Middle frontal gyrus (tissue), 1 donor: ENCODE results near the gene NFATC2.

Experiments
- DNase-seq: peaks from one replicate; pipeline ENCODE4 v3.0.0-alpha.2; 2015; ENCODE audit warnings: low spot score; ENCODE audit errors: extremely low spot score

Gene NFATC2

DNA sequence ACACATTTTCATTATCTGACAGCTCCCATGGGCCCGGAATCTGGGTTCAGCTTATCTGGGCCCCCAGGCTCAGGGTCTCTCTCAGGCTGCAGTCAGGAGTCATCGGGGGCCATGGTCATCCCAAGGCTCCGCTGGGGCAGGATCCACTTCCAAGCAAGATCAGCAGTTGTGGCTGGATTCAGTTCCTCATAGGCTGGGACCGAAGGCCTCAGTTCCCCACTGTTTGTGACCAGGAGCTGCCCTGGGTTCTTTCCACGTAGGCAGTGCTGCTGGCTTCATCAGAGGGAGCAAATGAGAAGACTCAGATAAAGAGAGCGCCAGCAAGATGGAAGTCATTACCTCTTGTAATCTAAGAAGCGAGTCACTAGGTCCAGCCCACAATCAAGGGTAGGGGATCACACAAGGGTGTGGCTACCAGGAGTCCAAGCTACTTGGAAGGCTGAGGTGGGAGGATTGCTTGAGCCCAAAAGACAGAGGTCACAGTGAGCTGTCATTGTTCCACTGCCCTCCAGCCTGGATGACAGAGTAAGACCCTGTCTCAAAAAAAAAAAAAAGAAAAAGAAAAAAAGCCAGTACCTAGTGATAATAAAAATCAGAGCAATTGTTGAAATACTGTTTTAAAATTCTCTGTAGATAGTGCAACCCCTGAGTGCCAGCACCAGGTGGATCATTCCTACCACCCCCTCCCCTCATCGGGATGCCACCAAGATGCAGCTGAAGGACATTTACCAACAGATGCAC lies 162.7 kb downstream of the NFATC2 start:
- no peak for DNase-seq

GRCh38 chr20:51378171-51378928 lies 164.2 kb downstream of the NFATC2 start:
- no peak for DNase-seq

DNA sequence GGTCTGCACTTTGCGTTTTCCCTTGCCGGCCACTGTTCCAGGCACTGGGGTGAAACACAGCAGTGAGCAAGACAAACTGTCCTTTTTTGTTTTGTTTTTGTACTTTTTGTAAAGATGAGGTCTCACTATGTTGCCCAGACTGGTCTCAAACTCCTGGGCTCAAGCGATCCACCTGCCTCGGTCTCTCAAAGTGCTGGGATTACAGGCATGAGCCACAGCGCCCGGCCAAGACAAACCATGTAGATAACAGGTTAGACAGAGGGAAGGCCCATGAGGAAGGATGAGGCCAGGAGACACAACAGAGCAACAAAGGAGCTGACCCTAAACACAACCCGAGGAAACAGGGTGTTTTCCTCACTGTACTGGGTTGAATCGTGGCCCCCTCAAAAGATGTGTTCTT lies 165.4 kb downstream of the NFATC2 start:
- DNase-seq = no peak

GRCh38 chr20:51376111-51376510 lies 166.4 kb downstream of the NFATC2 start:
- no peak for DNase-seq

DNA sequence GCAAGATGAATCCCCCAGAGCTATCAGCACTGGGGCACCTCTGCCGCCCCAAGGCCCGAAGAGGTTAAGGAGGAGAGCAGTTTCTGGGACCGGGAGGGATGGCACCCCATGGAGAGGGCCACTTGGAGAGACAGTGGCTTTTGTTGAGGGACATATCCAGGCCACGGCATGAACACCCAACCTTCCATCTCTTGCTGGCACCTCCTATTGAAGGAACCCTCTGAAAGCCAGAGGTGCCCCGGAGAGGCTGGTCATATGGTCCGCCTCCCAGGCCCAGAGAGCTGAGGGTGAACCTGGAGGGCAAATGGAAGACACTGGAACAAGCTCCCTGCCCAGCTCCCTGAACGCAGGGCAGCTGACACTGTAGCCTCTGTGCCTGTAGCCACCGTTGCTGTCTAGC lies 167.0 kb downstream of the NFATC2 start:
- DNase-seq = no peak

- no peak for DNase-seq
Observed at GRCh38 chr20:51374961-51375360, 167.6 kb downstream of the NFATC2 start.

- no peak for DNase-seq
Observed at GRCh38 chr20:51374456-51374830, 168.1 kb downstream of the NFATC2 start.

DNA sequence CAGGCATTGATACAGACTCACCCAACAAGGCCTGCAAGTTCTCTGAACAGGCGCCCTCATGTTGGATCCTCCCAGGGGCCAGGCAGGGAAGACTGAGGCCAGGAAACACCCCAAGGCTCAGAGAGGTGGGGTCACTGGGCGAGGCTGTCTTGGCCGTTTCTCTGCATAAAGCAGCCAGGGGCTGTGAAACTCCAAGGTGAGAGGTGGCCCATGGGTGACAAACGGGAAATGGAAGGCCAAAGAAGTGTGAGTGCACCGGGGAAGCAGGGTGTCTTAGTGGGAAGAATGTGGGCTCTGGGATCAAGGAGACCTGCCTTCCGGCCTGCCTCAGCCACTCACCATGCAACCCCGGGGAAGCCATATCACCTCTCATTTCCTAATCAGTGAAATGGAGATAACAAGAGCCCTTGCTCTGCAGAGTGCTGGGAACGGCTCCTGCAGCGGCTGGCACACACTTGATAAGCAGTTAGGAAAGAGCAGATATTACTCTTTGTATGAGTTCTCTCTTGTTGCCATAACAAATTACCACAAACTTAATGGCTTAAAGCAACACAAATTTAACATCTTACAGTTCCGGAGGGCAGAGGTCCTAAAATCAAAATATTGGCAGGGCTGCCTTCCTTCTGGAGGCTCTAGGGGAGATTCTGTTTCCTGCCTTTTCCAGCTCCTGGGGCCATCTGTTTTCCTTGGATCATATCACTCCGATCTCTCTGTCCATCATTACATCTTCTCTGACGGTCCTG lies 168.6 kb downstream of the NFATC2 start:
- DNase-seq = no peak

- DNase-seq = no peak
Observed at GRCh38 chr20:51372966-51373365, 169.6 kb downstream of the NFATC2 start.

GRCh38 chr20:51372176-51372803 lies 170.2 kb downstream of the NFATC2 start:
- no peak for DNase-seq

- DNase-seq = no peak
Observed at GRCh38 chr20:51371720-51372119, 170.8 kb downstream of the NFATC2 start.

GRCh38 chr20:51369503-51369902 lies 173.0 kb downstream of the NFATC2 start:
- DNase-seq = no peak

GRCh38 chr20:51368461-51369211 lies 173.9 kb downstream of the NFATC2 start:
- DNase-seq = no peak

DNA sequence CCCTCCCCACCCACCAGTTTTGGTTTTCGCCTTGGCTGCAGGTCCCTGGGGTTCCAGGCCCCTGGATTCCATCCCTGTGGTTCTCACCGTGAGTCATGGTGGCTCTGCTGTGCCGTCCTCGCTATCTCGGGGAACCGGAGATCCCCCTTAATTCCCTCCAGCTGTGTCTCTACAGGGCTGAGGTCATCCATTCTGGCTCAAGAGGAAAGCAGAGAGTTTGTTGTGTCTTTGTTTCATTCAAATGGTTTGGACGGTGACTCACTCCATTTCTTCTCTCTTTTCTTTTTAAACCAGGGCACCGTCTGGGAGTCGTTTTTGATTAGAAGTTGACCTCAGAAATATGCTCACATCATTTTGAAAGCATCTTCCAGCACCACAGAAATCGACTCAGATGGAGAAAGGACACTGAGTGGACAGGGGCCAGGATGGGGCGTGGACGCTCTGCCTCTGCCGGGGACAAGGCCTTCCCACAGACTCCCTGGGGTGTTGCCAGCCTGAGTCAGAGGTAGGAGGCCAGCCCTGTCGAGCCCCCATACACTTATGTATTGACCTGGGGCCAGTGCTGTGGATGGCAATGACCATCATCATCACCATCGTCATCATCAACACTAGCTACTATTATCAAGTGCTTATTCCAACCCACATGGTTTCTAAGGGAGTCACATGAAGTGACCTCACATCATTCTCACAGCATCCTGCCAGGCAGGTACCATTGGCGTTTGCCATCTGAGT lies 176.2 kb downstream of the NFATC2 start:
- DNase-seq = no peak

DNA sequence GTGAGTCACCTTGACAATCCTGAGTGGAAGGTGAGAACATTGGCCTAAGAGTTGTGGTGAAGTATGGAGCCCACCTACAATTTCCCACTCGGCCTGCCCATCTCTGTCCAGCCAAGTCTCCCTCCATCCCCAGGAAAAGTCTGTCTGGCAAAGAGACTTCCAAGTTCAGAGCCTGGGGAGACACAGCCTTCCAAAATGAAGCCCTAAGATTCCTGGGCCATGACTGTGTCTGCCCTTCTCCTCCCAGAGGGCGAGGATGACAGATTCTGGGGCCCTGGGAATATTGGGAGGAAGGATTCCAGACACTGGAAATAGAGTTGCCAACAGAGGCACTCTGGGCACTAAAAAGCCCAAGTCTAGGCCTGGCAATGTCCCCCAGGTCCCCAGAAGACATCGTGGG lies 176.8 kb downstream of the NFATC2 start:
- DNase-seq = no peak

- no peak for DNase-seq
Observed at GRCh38 chr20:51363813-51364212, 178.7 kb downstream of the NFATC2 start.

DNA sequence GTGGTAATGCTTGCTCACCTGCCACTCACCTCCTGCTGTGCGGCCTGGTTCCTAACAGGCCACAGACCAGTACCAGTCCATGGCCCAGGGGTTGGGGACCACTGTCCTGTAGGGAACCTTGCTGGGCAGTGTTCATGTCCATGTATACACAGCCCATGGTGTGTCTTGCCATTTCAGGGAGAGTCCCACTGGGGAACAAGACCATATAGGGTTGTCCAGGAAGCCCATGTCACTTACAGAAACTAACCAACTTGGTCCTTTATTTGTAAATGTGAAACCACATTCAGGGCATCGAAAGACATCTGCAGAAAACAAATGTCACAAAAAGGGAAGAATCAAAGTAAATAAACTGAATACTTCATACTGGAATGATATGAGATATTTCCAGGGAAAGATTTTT lies 179.1 kb downstream of the NFATC2 start:
- no peak for DNase-seq

DNA sequence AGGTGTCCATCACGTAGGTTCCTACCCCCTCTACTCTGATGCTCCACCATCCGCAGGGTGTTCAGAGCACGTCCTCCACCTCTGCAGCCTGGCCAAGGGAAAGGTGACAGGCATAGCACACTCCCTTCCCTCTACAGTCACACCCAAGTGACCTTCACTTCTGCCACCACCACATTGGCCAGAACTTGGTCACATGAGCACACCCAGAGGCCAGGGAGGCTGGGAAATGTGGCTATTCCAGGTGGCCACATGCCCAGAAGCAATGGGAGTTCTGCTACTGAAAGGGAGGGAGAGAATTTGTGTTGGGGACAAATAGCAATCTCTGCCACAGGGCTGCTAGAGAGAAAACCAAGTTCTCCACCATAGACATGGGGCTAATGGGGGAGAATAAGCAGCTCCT lies 180.3 kb downstream of the NFATC2 start:
- DNase-seq = no peak

DNA sequence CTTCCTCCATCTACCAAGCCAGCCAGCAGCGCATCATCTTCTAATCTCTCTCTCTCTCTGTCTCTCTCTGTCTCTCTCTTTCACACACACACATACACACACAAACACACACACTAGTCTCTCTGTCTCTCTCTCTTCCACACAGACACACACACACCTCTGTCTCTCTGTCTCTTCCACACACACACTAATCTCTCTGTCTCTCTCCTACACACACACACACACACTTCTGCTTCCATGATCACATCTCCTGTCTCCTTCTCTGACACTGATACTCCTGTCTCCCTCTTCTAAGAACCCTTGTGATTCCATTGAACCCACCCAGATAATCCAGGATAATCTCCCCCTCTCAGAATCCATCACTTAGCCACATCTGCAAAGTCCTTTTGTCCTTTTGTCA lies 181.3 kb downstream of the NFATC2 start:
- no peak for DNase-seq

- no peak for DNase-seq
Observed at GRCh38 chr20:51360451-51361201, 181.9 kb downstream of the NFATC2 start.
